HG02798 (cell line): ENCODE data around the gene FSD1.

ENCODE experiments used
- ATAC-seq: cut with Tn5 transposase; IDR thresholded peaks from one replicate; pipeline ENCODE4 v1.9.1; 2021; ENCODE audit warnings: mild to moderate bottlenecking; ENCODE audit not compliant: unreplicated experiment, poor library complexity

The FSD1 gene

DNA sequence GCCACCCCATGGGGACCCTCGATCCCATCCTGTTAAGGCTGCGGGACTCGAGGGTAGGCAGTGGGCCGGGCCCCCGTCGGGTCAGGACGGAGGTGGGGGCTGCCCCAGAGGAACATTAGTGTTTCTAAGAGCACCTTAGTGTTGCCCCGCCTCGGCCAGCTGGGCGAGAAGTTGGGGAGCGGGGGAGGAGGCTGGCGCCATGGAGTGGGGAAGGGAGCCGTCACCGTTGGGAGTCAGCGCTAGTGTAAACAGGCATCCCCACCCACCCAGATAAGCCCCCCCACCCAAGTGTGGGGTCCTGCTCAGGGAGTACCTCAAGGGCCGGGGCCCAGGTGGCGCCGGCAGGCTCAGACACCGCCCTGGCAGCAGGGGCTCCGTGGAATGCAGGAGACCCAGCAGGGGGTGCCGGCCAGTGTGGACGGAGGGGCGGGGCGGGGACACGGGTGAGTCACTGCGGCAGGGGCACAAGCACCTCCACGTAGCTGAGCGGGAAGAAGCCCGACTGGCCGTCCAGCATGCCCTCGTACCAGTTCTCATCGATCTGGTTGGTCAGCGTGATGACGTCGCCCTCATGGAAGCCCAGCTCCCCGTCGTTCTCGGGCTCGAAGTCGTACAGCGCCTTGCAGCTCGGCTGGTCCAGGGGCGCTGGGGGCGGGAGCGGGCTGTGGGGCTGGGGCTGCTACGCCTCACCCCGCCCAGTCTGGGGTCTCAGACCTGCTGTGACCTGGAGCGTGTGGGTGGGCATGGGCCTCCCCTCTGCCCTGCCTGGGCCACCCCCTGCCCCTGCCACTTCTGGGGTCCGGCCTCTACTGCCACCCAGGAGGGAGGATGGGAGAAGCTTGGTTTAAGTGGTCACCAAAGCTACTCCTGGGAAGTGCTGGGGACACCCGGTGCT, 57.0 kb downstream of the FSD1 start:
- ATAC-seq: no peak

DNA sequence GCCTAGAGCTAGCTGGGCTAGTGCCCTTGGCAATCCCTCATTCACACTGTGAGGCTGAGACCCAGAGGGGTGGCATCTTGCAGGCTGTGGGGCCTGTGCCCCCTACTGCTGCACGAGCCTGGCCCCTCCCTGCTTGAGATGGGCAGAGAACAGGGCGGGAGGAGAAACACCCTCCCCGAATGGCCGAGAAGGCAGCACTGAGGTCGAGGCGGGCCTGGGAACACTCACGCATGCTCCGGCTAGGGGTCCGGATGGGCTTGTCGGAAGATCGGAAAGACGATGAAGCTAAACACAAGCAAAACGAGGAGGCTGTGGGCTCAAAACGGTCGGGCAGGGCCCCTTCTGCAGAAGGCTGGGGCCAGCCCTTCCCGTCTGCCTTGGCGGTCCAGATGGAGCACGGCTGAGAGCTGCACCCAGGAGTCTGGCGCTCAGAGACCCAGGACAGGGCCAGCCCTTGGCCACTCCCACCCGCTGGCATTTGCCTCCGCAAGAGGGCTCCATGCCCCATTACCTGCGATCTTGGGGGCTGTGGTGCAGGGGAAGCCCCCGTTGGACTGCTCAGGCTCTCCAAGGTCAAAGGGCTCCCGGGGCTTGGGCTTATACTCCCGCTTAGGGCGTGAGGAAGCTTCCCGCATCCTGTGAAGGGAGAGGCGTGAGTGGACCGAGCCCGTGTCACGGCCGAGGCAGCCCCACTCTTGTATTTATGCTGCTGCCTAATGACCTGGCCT, 57.9 kb downstream of the FSD1 start:
- ATAC-seq: no peak

DNA sequence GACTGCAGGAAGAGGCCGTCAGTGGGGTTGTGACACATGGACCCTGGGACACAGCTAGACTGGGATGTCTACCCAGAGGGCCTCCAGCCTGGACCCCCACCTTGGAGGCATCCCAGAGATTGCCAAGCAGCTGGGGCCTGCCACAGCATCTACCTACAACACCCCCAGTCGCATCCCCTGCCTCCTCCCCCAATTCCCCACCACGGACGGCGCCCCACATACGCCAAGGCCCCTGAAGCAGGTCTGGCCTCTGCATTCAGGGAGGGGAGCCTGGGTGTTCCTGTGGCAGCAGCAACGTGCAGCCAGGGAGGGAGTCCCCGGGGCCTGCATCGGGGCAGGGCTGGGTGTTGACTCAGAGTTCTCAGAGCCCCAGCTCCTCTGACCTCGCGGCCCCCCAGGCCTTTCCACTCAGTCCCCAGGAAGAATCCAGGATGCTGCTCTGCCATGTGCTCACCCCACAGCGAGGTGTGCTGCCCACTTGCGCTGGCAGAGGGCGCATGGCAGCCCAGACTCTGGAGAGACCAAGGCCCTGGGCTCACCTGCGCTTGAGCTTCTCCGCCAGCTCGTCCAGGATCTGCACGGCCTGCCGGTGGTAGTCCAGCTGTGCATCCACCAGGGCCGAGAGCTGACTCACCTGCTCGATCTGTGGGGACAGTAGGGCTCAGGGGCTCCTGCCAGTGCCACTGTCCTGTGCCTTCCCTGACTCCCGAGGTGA, 58.6 kb downstream of the FSD1 start:
- ATAC-seq: no peak

DNA sequence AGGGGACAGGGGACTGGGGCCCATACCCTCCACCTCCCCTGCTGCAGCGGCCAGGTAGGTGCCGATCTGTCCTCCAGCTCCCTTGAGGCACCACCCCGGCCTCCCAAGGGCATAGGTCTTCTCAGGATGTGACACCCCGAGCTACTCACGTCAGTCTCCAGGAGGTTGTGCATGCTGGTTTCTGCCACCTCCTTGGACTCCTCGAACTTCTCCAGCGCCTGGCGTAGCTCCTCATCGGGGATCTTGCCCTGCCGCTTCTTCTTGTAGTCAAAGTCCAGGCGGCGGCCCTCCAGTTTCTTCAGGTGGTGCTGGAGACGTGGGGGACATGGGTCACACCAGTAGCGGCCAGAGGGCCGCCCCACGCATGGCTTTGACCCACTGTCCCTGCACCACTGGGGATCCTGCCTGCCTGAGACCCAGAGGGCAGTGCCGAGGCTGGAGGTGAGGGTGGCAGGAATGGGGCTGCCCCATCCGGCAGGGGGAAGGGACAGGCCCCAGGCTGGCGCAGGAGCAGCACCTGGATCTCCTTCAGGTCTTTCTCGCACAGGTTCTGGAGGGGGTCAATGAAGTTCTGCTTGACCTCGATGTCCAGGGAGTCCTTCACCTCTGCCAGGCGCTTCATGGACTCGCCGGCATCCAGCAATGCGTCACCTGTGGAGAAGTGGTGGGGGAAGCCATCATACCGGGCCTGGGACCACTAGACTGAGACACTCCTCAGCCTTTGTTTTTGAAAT, 59.3 kb downstream of the FSD1 start:
- ATAC-seq: no peak

DNA sequence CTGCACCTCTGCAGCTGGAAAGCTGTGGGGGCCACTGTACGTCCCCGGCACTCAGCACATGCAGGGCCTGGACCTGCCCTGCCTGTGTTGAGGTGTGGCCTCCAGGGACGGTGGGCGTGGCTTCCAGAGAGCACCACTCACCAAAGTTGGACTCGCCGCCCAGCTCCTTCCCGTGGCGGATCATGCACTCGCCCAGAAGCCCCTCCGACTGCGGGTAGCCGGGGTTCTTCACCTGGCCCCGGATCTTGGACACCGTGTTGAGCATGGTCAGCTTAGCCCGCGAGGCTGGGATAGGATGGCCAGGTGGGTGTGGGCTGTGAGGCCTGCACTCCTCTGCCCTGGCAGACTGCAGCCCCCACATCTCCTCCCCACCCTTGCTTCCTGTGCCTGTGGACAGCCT, 60.9 kb downstream of the FSD1 start:
- no peak for ATAC-seq

DNA sequence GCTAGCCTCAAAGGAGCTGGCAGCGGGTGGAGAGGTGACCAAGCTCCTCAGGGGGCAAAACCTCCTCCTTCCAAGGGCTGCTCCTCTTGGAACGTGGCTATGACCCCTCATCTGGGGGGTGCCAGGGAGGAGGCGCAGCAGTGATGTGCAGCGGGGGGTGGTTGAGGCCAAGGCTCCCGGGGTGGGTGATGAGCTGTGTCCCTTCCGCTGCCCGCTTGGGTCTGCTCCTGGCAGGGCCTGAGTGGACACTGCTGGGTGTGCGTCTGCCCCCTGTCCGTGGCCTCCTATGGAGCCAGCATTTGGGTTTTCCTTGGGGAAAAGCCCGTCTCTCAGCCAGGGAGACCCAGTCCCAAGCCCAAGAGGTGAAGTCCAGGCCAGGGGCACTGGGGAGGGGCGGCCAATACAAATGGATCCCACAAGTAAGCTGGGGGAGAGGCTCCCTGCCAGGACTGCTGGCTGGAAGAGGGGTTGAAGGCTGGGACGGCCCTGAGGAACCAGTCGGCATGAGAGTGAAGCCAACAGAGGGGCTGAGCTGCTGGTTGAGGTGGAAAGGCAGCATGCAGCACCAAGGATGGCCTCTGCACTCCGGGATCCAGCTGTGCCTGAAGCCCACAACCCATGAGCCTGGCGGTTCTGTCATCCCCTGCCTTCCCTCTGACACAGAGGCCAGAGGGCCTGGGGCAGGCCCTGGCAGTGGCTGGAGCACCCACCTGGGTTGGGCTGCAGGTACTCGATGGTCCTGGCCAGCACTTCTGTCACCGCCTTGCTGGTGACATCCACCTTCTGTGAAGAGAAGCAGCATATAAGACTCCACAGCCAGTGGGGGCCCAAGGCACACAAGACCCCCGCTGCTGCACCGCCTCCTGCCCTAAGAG, 61.6 kb downstream of the FSD1 start:
- ATAC-seq: no peak

DNA sequence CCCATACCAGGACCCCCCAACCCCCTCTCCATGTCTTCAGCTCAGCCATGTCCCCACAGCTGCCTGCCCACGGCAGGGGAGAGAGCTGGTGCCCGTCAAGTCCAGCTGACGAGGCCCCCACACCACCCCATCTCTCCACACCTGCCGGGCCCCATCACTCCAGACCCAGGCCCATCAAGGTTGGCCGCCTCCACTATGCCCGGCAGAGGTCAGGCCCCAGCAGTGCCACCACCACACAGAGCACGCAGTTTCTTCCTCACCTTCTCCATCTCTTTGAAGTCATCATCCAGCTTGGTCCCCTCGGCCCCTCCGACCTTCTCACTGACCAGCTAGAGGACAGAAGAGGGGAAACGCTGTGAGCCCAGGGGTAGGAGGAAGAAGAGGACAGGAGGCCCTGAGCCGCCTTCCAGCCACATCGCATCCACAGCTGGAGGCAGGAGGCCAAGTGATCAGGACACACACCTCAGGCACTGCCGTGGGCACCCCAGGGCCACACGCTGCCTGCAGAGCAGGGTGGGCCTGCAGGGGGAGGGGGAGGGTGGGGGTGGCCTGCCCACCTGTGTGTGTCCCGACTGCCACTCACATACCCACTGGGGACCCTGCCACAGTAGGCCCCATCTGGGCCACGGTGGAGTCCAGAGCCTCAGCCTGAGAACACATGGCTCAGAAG, 62.4 kb downstream of the FSD1 start:
- no peak for ATAC-seq

DNA sequence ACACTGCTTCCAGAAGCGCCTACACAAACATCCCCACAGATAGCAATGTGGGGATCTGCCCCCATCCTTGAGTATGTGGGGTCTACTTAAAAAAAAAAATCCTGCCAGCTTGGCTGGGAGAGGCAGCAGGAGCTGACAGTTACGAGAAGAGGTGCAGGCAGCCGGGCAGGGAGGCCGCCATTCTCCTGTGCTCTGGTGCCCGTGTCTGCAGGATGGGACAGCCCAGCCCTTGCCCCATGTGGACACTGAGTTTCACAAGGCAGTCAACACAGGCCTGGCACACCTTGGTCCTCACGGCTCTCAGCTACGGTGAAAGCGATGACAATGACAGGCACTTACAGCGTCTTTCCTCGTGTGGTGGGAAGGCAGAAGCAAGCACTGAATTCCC, 62.9 kb downstream of the FSD1 start:
- no peak for ATAC-seq

DNA sequence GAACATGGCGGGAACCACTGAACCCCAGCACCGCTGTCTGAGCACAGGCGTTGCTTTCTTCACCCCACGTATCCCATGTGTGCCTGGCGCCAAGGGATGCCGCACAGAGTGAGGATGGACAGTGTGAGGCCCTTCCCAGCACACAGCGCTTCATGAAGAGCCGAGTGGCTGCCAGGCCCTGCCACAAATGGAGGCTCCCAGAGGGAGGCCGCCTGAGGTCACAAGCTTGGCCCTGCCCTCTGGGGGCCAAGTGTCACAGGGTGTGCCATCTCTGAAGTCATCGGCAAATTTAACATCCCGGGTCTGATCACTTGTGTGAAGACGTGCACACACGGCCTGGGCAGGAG, 63.4 kb downstream of the FSD1 start:
- no peak for ATAC-seq

DNA sequence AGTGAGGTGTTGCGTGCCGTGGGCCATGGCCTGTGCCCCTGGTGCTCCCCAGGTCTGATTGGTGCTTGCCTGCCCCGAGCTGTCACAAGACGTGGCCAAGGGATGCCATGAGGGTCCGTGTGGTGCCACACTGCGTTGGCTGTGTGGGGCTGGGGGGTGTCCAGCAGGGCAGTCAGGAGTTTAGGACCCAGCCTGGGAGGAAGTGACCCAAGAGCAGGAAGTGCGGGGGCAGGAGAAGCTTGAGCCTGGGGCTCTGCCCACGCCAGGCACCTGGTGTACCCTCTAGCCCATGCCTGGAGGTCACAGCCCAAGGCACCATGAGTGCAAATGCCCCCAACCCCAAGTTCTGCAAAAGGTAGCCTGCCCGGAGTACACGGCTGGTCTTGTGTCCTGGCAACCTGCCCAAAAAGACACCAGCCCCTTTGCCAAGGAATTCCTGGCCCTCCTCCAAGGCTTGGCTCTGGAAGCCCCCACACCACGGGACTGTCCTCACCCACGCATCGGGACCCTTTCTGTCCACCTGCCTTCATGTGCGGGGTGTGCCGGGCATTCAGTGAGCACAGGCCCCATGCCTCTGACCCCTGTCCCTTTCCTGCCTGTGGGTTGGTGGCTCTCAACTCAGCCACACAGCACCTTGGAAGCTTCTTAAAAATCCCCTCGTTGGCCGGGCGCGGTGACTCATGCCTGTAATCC, 63.9 kb downstream of the FSD1 start:
- ATAC-seq: no peak

DNA sequence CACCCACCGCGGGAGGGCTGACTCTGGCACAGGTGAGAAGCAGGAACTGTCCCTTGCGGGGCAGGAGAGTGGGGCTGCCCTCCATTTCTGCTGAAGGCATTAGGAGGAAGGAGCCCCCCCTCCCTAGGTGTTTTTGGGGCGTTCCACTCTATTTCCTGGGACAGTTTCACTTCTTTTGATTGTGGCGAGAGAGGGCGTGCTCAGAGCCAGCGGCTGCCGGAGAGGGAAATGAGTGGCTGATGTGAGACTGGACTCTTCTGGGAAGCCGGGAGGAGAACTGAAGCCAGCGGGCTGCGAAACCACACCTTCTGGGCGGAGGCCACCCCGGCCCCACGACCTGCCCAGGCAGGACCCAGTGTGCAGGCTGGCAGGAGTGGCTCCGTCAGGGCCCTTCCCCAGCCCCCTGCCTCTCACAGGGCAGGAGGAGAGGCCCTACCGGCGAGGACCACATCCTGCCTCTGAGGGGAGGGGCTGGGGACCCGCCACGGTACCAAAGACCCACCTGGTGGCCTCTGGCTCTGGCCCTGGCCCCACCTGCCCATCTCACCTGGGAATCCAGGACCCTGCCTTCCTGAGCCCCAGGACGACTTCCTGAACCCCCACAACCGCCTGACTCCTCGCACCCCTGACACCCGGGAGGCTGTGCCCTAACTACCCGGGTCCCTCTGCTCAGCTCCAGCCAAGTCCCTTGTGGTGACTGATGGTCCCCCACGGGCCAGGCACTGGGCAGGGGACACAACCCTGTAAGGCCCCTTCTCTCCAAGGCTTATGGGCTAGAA, 64.9 kb downstream of the FSD1 start:
- peak; percentile 60 for ATAC-seq

DNA sequence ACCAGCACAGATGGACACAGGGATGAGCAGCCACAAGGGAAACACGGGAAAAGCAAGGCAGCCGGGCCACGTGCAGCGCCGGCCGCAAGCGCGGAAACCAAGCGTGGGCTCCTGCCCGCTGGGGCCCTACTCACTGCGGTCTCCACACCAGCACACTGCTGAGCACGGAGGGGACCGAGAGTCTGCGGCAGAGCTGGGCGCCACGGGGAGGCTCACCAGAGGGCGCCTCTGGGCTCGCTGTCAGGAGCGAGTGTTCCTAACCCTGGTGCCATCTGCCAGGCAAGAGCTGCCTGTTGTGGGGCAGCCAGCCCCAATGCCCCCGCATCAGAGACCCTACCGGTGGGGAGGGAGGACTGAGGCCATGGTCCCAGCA, 65.5 kb downstream of the FSD1 start:
- ATAC-seq: peak; percentile 42

DNA sequence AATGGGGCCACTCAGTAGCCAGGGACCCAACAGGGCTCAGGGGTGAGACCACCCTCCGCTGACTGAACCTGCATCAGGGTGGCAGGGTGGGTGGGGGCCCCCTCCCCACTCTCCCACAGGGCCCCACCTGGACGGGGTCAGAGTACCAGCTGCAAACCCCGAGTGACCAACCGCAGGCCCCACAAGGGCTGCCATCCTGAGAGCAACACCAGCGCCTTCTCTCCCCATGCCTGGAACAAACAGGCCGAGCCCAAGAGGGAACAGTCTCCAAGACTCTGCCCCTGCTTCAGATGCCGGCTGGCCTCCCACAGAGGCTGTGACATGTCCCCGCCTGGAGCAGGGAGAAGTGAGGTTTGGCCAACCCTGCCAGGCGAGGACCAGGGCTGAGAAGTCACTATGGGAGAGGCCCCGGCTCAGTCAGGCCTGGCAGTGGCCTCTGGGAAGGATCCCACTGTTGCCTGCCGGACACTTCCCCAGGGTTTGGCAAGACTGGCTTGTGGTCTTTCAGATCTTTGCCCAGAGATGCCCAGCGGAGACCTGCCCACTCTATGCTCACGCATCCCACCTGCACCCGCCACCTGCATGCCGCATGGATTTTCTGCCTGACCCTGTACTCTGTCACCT, 66.1 kb downstream of the FSD1 start:
- no peak for ATAC-seq

DNA sequence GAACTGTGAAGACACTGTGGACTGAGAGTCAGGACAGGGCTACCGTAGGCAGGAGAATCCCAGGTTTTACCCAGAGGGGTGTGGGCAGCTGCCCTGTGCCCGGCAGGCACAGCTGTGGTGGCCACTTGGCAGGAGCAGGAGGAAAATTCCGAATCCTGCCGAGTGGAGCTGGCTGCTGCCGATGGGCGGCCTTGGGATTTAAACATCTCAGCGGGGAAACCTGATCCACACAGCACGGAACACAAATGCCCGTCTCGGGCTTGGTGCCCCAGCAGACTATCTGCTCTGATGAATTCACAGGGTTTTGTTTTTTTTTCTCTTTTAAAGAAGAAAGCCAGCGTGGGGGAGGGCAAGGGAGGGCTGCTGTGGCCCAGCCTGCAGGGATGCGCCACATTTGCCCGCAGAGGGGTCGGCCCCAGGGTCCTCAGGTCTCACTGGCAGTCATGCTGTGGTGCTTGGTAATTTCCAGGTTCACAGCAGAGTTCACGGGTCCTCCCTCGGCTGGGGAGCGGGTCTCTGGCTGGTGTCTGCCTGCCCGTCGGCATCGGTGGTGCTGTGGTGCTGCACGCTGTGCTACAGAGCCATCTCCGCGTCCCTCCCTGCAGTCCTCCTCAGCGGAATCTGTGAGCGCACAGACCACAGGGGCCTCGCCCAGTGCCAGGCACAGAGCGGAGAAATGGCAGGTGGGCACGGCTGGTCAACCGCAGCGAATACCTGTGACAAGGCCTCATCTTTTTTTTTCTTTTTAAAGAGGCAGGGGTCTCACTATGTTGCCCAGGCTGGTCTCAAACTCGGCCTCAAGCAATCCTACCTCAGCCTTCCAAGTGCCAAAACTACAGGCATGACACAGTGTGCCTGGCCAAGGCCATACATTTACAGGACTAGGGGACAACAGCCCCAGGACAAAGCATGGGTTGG, 67.1 kb downstream of the FSD1 start:
- ATAC-seq: no peak

DNA sequence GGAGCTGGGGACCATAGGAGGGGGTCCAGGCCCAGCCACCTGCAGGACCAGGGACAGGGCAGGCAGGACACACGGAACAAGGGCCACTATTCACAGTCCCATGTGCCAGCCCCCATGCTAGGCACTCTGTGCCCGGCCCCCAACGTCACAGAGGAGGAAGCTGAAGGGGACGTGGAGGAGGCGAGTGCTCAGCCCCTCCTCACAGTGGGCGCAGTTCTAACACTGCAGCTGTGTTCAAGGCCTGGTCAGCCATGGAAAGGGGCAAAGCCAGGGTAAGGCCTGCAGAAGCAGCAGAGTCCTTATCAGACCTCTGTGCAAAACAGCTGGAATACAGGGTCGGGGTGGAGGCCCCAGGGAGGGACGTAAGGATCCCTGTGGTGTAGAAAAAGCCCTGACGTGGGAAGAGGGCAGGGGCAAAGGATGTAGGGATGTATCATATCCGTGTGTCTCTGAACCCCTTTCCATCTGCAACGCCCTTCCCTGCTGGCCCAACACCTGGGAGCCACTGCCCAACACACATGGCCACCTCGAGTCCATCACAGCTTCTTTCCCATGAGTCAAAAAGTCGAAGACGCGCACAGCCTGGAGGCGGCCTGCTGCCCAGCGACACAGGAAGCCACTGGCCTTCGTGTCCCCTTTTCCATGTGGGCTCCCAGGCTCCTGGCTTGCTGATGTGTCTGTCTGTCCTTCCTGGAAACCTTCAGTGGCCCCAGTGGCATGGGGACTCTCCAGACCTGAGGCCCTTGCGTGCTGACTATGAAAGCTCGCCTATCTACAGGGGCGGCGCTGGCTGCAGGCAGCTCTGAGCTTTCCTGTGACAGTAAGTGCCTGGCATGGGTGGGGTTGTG, 68.0 kb downstream of the FSD1 start:
- no peak for ATAC-seq

DNA sequence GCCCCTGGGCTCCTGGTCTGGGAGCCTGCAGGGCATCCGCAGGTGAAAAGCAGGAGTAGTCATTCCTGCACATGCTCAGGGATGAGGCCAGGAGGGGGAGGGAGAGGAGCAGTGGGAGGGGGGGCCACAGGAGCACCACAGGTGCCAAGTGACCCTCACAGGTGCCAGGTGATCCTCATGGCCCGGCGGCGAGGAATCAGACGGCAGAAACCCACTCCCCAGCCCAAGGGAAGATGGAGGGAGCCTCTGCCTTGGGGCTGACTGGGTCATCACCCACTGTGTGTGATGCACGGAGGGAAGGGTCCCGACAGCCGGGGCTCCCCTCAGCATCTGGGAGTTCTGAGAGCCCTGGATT, 68.6 kb downstream of the FSD1 start:
- ATAC-seq: no peak
